ENCODE data around the gene POPDC2. TPM values are rescaled to one million over a fixed set of nuclear protein-coding genes. Genes with fewer than 3 reads are reported as not detected.

The POPDC2 gene
- total and polyA plus RNA-seq, 2 experiments from 2014 or later = 1.2 to 2.7 TPM

DNA sequence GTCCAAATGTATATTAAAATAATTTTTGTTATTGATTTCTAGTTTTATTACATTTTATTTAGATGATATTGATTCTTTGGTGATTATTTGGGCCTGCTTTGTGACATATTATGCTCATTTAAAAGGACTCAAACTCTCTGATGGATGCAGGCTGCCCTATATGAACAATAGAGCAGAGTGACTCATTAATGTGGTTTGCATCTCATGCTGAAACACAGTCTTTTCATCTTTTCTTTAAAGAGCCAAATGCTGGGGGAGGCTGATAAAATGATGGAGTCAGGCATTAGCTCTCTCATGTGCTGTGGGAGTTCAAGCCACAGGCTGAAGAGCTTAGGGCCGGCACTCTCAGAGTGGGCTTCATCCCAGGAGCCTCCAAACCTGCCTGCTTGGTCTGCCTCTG lies 55.5 kb downstream of the POPDC2 start:
- Histone ChIP-seq H3K4me2 (no peak overlapping the region), H2AFZ (no peak overlapping the region), H3K4me3 (no peak overlapping the region), H3K4me1 (ENCODE audit: insufficient read depth) (no peaks in the 10 kb centered on the region), H3K36me3 (replicated peaks; ENCODE audit: insufficient read depth, low read depth) (no peaks in the 10 kb centered on the region), H3K27me3 (no peaks in the 10 kb centered on the region), H3K27ac (no peak overlapping the region), H4K20me1 (ENCODE audit: insufficient read depth, poor library complexity, severe bottlenecking) (no peaks in the 10 kb centered on the region), H3K79me2 (no peaks in the 10 kb centered on the region), H3K9me2 (replicated peaks; ENCODE audit: insufficient read depth) (no peaks in the 10 kb centered on the region), H3K9me3 (ENCODE audit: low read depth) (no peaks in the 10 kb centered on the region)
- WGBS (ENCODE audit: low lambda C conversion rate, missing lambda C conversion rate) = 79% methylated on average over 1 of the region's 1 CpG
- TF ChIP-seq EZH2 (IDR thresholded peaks at IDR 0.05; ENCODE audit: borderline replicate concordance) (no peak), EZH2phosphoT487 (IDR thresholded peaks at IDR 0.05; ENCODE audit: low read depth, severe bottlenecking, unreplicated experiment) (no peak)
- TF ChIP-seq, protein P1, sequence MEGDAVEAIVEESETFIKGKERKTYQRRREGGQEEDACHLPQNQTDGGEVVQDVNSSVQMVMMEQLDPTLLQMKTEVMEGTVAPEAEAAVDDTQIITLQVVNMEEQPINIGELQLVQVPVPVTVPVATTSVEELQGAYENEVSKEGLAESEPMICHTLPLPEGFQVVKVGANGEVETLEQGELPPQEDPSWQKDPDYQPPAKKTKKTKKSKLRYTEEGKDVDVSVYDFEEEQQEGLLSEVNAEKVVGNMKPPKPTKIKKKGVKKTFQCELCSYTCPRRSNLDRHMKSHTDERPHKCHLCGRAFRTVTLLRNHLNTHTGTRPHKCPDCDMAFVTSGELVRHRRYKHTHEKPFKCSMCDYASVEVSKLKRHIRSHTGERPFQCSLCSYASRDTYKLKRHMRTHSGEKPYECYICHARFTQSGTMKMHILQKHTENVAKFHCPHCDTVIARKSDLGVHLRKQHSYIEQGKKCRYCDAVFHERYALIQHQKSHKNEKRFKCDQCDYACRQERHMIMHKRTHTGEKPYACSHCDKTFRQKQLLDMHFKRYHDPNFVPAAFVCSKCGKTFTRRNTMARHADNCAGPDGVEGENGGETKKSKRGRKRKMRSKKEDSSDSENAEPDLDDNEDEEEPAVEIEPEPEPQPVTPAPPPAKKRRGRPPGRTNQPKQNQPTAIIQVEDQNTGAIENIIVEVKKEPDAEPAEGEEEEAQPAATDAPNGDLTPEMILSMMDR (IDR thresholded peaks at IDR 0.05; ENCODE audit: poor library complexity) = no peak
- no peak for DNase-seq (ENCODE audit: low spot score)

DNA sequence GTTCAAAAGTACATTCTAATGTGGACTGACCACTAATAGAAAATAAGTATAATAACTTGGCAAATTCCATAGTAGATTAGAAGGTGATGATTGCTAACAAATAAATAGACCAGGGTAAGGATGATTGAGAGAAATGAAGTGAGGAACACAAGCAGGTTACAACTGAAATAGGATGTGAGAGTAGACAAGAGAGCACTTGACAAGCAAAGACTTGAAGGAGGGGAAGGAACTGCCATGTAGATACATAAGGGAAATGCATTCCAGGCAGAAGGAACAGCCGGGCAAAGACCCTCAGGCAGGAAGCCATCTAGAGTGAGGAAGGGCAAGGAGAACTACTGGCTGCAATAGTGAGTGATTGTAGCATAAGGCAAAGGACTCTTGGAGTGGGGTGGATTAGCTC lies 57.7 kb downstream of the POPDC2 start:
- DNase-seq (ENCODE audit: low spot score) = no peak
- whole genome bisulfite sequencing (ENCODE audit: low lambda C conversion rate, missing lambda C conversion rate) = 61% methylated on average over 1 of the region's 1 CpG
- no peak overlapping the region for H2AFZ ChIP-seq

DNA sequence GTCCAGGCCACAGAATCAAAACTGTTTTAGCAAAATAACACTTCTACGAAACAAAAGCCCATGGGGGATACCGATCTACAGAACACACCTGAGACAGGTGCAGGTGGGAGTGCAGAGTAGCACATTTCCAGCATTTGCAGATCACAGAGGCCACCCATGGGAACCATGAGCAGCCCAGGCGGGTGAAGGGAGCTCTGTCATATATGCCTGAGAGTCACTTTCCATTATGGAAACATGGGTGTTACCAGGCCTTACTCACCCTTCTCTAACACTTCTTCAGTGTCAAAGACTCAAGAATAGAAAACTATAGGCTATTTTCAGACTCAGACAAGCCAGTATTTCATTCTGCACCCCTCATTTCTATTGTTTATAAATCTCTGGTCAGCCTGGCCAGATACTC lies 59.2 kb downstream of the POPDC2 start:
- H3K9me2 ChIP-seq (replicated peaks; ENCODE audit: insufficient read depth) = no peaks in the 10 kb centered on the region
- no peaks in the 10 kb centered on the region for H3K27me3 ChIP-seq
- no peaks in the 10 kb centered on the region for H3K79me2 ChIP-seq
- H3K4me1 ChIP-seq (ENCODE audit: insufficient read depth) = peaks cover 16% of the 10 kb centered on the region
- H3K4me2 ChIP-seq = no peak overlapping the region
- no peak overlapping the region for H3K27ac ChIP-seq
- no peaks in the 10 kb centered on the region for H3K36me3 ChIP-seq (replicated peaks; ENCODE audit: insufficient read depth, low read depth)
- no peaks in the 10 kb centered on the region for H4K20me1 ChIP-seq (ENCODE audit: insufficient read depth, poor library complexity, severe bottlenecking)
- H3K4me3 ChIP-seq = no peak overlapping the region
- no peak overlapping the region for H2AFZ ChIP-seq
- no peak for DNase-seq (ENCODE audit: low spot score)
- H3K9me3 ChIP-seq (ENCODE audit: low read depth) = no peaks in the 10 kb centered on the region
- TF ChIP-seq EZH2phosphoT487 (IDR thresholded peaks at IDR 0.05; ENCODE audit: low read depth, severe bottlenecking, unreplicated experiment) = no peak
- TF ChIP-seq EZH2 (IDR thresholded peaks at IDR 0.05; ENCODE audit: borderline replicate concordance) = no peak
- TF ChIP-seq, protein P1 (IDR thresholded peaks at IDR 0.05; ENCODE audit: poor library complexity) = no peak
- WGBS (ENCODE audit: low lambda C conversion rate, missing lambda C conversion rate) = 85% methylated on average over 3 of the region's 3 CpGs

More for the DNA sequence above, 57.7 kb downstream of the POPDC2 start:
- Histone ChIP-seq H3K4me2 (no peak overlapping the region), H3K27ac (no peak overlapping the region), H3K9me3 (ENCODE audit: low read depth) (no peaks in the 10 kb centered on the region), H3K36me3 (replicated peaks; ENCODE audit: insufficient read depth, low read depth) (no peaks in the 10 kb centered on the region), H3K79me2 (no peaks in the 10 kb centered on the region), H3K4me3 (no peak overlapping the region), H3K9me2 (replicated peaks; ENCODE audit: insufficient read depth) (no peaks in the 10 kb centered on the region), H4K20me1 (ENCODE audit: insufficient read depth, poor library complexity, severe bottlenecking) (no peaks in the 10 kb centered on the region), H3K4me1 (ENCODE audit: insufficient read depth) (peaks cover 10% of the 10 kb centered on the region), H3K27me3 (no peaks in the 10 kb centered on the region)
- no peak for TF ChIP-seq EZH2 (IDR thresholded peaks at IDR 0.05; ENCODE audit: borderline replicate concordance)
- no peak for TF ChIP-seq EZH2phosphoT487 (IDR thresholded peaks at IDR 0.05; ENCODE audit: low read depth, severe bottlenecking, unreplicated experiment)
- TF ChIP-seq, protein P1 (IDR thresholded peaks at IDR 0.05; ENCODE audit: poor library complexity) = no peak

DNA sequence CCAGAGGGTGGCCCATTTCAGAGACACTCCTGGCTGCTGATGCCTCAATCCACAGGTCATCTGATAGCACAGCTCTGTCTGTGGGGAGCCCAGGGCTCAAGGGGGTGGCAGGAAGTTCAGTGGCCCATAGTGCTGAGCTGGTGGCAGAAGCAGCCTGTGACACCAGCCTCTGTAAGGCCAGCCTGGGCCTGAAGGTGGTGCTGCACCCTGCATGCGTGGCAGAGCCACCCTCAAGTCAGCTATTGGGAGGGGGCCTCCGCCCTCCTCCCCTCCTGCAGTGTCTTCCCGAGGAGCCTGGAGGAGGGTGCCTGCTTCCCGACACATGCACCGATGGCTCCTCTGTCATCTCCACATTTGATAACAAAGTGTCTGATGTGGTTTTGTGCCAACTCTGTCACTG lies 59.7 kb downstream of the POPDC2 start:
- TF ChIP-seq, protein P1 (IDR thresholded peaks at IDR 0.05; ENCODE audit: poor library complexity) = no peak
- TF ChIP-seq EZH2 (IDR thresholded peaks at IDR 0.05; ENCODE audit: borderline replicate concordance) = no peak
- H3K36me3 ChIP-seq (replicated peaks; ENCODE audit: insufficient read depth, low read depth) = no peaks in the 10 kb centered on the region
- no peak overlapping the region for H2AFZ ChIP-seq
- H3K4me2 ChIP-seq = no peak overlapping the region
- peaks cover 16% of the 10 kb centered on the region for H3K4me1 ChIP-seq (ENCODE audit: insufficient read depth)
- no peaks in the 10 kb centered on the region for H4K20me1 ChIP-seq (ENCODE audit: insufficient read depth, poor library complexity, severe bottlenecking)
- no peak overlapping the region for H3K27ac ChIP-seq
- 65% methylated on average over 5 of the region's 5 CpGs for WGBS (ENCODE audit: low lambda C conversion rate, missing lambda C conversion rate)
- H3K27me3 ChIP-seq = no peaks in the 10 kb centered on the region
- no peaks in the 10 kb centered on the region for H3K79me2 ChIP-seq
- no peak for DNase-seq (ENCODE audit: low spot score)
- no peak overlapping the region for H3K4me3 ChIP-seq
- H3K9me2 ChIP-seq (replicated peaks; ENCODE audit: insufficient read depth) = no peaks in the 10 kb centered on the region
- H3K9me3 ChIP-seq (ENCODE audit: low read depth) = no peaks in the 10 kb centered on the region

Data from hepatocyte (in vitro differentiated cells).